ENCODE results near the gene RABGEF1. TPM values are rescaled to one million over a fixed set of nuclear protein-coding genes. Genes with fewer than 3 reads are reported as not detected.
"Not testable (repeated sequence)": the region's sequence is repeated elsewhere in the genome, so short reads cannot be mapped to it uniquely, and the experiment has no call there.

RABGEF1 gene
- total RNA-seq, 2 experiments from 2014 or later: 24.4 TPM

DNA sequence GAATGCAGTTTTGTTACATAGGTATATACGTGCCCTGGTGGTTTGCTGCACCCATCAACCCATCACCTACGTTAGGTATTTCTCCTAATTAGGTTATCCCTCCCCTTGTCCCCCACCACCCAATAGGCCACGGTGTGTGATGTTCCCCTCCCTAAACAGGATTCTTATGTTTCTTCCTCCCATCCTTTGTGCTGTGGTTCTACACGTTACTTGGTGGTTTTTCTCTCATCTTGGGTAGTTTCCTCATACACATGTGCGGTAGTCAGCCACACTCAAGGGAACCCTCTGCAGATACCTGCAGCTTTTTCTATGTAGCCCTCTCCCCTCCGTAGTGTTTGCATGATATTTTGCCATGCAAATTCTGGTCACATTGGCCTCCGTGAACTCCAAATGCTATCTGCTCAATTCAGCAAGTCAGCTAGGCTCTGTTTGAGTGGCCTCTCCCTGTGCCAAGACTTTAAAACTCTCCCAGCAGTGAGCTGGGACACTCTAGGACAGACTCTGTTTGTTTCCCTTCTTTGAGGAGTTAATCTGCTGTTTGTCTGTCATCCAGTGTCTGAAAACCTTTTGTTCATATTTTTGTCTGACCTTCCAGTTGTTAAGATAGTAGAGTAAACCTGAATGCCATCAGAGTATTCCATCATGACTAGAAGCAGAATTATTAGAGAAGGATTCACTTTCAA lies 41.0 kb downstream of the RABGEF1 start:
- POLR2A ChIA-PET: no interaction called here
- CTCF ChIA-PET: no interaction called here

DNA sequence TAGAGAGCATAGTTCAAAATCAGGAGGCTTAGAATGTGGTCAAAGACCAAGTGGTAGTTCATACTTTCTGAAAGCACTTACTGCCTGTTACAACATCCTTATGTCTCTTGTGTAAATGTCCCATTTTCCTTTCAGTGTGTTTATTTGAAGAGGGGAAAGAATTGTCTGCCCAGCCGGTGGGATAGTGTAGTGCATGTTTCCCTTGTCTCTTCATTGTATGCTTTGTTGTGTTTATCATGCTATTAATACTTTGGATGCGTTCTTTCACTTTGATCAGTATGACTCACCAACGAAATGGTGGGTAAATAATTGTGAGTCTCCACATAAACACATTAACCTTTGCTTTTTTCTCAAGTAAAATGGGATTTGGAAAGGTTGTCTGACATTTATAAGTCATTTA lies 42.3 kb downstream of the RABGEF1 start:
- POLR2A ChIA-PET, CTCF ChIA-PET: not testable (repeated sequence)

DNA sequence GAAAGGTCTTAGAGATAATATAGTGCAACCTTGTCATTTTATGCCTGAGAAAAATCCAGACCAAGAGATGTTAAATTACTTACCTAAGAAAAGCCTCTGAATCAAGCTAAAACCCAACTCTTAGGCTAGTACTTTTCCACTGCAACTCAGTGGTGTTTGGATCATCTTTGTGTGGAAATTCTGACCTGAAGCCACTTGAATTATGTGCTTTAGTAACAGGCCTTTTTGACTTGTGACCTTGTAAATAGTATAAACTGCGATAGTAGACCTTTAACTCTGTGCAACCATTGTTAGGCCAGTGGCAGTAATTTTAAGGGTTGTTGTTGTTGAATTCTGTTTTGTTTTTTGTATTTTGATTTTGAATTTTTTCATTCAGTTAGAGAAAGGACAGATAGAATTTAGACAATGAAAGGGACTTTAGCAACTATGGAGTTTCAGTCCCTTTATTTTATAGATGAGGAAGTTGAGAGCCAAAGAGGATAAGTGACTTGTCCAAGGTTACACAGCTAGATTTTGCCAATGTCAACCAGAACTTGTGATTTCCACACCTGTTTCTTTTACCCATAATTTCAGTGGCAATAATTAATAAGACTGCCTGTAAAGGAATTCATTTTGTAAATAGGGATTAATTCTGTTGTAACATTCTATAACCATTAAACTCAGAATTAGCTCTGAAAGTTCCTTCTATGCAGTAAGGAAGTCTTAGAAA lies 43.5 kb downstream of the RABGEF1 start:
- CTCF ChIA-PET, POLR2A ChIA-PET: not testable (repeated sequence)

DNA sequence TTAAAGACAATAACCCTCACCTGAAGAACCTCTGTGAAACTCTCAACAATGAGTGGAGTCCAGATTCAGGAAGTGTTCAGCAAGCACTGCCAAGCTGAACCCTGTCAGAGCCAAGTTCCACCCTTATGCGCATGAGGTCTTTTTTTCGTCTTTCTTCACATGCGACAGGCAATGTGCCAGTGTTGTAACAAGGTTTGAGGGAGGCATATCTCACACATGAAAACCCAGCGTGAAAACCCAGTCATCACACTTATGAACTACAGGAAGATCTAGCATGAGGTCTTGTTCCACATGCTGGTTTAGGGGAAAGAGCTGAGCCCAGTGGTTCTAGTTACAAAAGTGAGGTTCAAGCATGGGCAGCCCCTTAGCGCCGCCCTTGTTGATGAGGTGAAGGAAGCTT lies 49.7 kb downstream of the RABGEF1 start:
- ChIA-PET CTCF (no interaction called here), POLR2A (no interaction called here)

DNA sequence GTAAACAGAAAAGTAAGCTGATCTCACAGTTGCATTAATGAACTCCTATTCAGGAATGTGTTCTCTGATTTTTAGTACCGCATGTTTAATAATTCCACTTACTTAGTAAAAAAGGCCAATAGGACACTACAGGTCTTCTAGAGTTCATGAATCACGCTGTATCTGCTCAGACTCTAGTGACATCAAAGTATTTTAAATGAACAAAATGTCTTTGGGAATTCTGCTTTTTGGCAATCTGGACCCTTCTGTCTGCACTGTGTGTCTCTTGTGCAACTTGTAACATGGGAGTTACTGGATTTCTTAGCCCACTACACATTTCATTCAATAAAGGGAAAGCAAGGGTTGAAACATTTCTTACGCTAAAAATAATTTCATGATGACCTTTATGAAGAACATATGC lies 50.2 kb downstream of the RABGEF1 start:
- POLR2A ChIA-PET: no interaction called here

DNA sequence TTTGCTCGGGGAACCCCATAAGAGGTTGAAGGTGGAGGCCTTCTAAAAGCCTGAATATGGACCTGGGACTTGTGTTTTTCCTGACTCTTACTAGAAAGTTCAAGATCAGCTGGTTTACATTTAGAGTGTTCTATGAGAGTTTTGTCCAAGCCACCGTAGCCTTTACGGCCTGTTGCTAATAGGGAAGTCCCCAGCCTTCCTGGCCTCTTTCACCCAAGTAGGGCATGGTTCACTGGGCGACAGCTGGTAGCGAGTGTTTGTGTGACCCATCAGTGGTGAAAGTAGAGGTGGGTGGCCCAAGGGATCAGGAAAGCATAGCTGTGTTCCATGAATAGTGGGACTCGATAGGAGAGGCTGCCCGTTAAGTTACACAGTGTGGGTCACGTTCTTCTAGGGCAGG lies 60.1 kb downstream of the RABGEF1 start:
- ChIA-PET POLR2A (no interaction called here), CTCF (no interaction called here)

More for the DNA sequence above, 50.2 kb downstream of the RABGEF1 start:
- CTCF ChIA-PET: no interaction called here

DNA sequence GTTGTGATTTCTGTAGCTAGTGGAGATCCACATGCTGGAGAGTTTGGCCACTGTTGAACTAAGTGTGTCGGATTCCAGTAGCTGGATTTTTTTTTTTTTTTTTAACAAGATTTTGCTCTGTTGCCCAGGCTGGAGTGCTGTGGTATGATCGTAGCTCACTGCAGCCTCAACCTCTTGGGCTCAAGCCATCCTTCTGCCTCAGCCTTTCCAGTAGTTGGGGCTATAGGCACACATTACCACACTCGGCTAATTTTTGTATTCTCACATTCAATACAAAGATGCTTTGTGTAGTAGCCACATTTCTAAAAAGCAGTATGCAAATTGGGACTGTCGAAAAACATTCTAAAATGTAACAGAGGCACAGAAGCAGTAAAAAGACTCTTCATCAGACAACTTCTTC lies 63.5 kb downstream of the RABGEF1 start:
- ChIA-PET CTCF (interaction anchor here (0.7 kb wide), 1 partner anchor 96 kb away, joined by 3 read pairs; no protein-coding TSS in a partner anchor), POLR2A (interaction anchor here (0.6 kb wide), 1 partner anchor 145 kb away, joined by 3 read pairs; no protein-coding TSS in a partner anchor)

DNA sequence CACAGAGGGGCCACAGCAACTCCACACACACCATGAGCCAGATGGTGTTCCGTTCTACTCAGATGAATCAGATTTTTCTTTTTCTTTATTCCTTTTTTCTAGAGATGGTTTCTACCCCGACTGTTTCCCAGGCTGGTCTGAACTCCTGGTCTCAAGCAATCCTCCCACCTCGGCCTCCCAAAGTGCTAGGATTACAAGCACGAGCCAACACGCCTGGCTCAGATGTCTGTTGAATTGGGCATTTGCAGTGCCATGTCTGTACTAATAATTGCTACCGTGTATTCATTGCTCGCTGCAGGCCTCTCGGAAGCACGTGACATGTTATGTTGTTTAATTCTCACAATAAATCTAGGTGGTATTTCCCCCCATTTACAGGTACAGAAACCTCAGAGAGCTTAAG lies 67.2 kb downstream of the RABGEF1 start:
- ChIA-PET POLR2A (no interaction called here), CTCF (no interaction called here)

DNA sequence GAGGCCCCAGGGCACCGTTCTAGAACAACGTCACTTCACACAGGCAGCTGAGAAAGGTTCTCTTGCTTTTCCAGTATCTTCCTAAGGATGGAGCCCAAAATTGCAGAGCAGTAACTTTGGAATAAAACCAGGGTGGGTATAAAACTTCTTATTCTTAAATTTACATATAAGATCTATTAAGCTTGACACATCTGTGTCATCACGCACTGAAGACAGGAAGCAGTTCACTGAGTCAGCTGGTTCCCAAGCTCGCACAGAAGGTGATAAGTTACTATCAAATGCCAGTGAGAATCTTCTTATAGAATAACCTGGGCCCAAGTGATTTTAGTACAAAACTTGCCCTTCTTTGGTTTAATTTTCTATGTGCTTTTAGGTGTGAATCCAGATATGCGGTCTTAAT lies 70.2 kb downstream of the RABGEF1 start:
- CTCF ChIA-PET: no interaction called here
- POLR2A ChIA-PET: no interaction called here

DNA sequence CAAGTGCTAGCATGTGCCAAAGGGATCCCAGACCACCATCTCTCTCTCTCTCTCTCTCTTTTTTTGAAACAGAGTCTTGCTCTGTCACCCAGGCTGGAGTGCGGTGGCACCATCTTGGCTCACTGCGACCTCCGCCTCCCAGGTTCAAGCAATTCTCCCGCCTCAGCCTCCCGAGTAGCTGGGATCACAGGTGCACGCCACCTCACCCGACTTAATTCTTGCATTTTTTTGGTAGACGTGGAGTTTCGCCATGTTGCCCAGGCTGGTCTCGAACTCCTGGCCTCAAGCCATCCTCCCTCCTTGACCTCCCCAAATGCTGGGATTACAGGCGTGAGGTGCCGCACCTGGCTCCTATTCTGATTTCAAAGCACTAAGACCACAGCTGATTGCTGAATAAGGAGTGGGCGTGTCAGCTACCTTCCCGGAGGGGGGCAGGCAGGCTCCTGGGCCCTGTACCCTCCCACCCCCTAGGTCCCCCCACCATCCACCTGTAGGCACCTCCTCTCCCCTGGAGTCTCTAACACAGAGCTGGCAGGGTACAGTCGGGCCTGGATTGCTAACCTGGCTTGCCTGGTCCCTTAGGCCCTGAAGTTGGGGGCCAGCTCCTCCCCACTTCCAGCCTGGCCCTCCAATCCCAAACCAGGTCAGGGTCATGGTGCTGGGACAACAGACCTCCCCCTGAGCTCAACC lies 74.8 kb downstream of the RABGEF1 start:
- POLR2A ChIA-PET, CTCF ChIA-PET: not testable (repeated sequence)

DNA sequence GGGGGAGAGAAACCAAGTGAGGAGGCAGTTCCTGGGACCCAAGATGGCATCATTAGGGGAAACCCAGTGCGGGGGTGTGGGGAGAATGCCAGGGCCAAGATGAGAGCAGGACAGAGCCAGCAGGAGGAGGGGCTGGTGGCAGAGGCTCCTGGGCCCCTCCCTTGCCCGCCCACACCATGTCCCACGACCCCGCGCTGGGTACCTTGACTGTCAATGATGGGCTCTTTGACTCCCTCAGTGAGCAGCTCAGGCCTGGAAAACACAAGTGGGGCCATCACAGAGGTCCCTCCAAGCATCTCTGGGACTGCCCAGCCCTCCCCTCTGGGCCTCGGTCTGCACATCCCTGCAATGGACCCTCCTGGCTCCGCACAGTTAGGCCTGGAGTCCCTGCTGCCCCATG lies 75.4 kb downstream of the RABGEF1 start:
- CTCF ChIA-PET: no interaction called here
- POLR2A ChIA-PET: no interaction called here

DNA sequence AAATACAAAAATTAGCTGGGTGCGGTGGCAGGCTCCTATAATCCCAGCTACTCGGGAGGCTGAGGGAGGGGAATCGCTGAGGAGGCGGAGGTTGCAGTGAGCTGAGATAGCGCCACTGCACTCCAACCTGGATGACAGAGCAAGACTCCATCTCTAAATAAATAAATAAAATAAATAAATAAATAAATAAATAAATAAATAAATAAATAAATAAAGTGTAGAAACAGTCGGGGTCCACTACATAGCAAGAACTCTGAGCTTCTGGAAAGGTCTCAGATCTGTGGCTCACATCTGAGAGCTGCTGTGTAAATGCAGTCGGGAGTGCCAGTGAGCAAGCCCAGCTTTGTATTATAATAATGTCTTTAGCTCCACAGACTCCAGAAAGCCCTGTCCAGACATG lies 76.1 kb downstream of the RABGEF1 start:
- CTCF ChIA-PET: interaction anchor here (0.6 to 1.5 kb wide), 2 partner anchors 37 to 217 kb away, joined by 3 to 4 read pairs; no protein-coding TSS in a partner anchor
- POLR2A ChIA-PET: not testable (repeated sequence)

DNA sequence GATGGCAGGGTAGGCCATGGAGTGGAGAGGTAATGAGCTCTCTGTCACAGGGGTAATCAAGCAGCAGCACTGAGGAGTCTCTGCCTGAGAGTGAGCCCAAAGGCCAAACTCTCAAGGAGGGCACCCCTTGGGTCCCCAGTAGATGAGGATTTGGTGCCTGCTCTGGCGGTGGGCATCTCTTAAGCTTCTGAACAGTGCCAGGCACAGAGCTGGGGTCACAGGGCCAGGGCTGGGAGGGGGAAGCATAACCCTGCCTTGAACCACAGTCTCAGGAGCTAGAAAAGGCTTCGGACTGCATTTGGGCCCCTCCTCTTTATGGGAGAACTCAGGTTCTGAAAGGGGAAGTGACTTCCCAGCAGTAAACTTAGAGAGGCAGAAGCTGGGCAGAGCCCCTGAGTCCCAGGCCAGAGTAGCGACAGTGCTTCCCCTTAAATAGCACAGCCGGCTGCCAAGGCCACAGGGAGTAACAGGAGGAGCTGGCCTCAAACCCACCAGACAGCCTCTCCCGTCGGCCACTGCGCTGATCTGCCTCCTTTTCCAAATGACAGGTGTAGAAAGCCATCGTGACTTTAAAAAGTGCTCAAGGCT lies 76.8 kb downstream of the RABGEF1 start:
- CTCF ChIA-PET: interaction anchor here (0.6 to 1.5 kb wide), 2 partner anchors 38 to 218 kb away, joined by 3 to 4 read pairs; no protein-coding TSS in a partner anchor
- POLR2A ChIA-PET: not testable (repeated sequence)

DNA sequence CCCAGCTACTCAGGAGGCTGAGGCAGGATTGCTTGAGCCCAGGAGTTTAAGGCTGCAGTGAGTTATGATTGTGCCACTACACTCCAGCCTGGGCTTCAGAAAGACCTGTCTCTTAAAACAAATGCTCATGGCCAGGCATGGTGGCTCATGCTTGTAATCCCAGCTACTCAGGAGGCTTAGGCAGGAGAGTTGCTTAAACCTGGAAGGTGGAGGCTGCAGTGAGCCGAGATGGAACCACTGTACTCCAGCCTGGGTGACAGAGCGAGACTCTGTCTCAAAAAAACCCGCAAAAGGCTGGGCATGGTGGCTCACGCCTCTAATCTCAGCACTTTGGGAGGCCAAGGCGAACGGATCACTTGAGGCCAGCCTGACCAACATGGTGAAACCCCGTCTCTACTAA lies 77.4 kb downstream of the RABGEF1 start:
- POLR2A ChIA-PET: interaction anchor here (0.7 kb wide), 1 partner anchor 163 kb away, joined by 4 read pairs; no protein-coding TSS in a partner anchor
- CTCF ChIA-PET: not testable (repeated sequence)

DNA sequence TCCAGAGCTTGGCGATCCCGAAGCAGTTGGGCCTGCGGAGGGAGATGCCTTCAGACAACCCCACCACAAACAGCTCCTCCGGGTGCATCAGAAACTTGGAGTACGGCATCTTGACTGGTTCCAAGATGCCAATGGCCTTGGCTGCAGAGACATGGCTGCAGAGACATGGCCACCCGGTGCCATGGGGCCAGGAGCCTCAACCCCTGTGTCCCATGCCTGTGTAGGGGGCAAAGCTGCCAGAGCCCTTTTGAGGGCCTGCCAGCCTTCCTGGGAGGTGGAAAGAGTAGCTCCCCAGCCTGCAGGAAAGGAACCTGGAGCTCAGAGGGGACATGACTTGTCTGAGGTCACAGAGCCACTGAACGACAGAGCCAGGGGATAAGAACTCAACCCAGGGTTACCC lies 83.5 kb downstream of the RABGEF1 start:
- POLR2A ChIA-PET: no interaction called here
- CTCF ChIA-PET: interaction anchor here (1.6 kb wide), 1 partner anchor 12 kb away, joined by 3 read pairs; no protein-coding TSS in a partner anchor

DNA sequence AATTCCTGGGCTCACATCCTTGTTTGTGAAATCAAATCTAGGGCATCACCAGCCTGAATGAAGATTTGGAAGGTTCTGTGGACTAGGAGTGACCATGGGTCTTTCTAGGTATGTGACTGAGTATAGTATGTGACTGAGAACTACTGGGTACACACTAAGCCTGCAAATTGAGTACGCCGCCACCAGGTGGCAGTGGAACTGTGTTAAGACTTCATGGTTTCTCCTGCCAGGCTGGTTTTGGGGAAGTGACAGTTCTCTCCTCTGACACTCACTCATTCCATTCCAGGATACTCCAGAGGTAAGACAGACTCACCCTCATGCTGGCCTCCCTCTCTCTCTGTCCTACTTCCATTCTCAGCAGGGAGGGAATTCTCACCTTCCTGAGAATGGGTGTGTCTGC lies 85.0 kb downstream of the RABGEF1 start:
- POLR2A ChIA-PET: not testable (repeated sequence)
- CTCF ChIA-PET: interaction anchor here (0.8 kb wide), 1 partner anchor 19 kb away, joined by 3 read pairs; no protein-coding TSS in a partner anchor

DNA sequence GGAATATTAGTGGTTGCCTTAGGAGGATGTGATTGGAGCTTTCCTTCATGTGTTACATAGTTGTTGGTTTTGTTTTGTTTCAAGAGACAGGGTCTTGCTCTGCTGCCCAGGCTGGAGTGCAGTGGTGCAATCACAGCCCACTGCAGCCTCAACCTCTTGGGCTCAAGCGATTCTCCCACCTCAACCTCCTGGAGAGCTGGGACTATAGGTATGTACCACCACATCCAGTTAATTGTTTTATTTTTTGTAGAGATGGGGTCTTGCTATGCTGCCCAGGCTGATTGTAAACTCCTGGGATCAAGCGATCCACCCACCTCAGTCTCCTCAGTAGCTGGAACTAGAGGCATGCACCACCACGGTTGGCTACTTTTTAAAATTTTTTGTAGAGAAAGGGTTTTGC lies 86.1 kb downstream of the RABGEF1 start:
- ChIA-PET POLR2A (no interaction called here), CTCF (interaction anchor here (0.5 to 0.7 kb wide), 2 partner anchors 10 to 313 kb away, joined by 3 read pairs; no protein-coding TSS in a partner anchor)

DNA sequence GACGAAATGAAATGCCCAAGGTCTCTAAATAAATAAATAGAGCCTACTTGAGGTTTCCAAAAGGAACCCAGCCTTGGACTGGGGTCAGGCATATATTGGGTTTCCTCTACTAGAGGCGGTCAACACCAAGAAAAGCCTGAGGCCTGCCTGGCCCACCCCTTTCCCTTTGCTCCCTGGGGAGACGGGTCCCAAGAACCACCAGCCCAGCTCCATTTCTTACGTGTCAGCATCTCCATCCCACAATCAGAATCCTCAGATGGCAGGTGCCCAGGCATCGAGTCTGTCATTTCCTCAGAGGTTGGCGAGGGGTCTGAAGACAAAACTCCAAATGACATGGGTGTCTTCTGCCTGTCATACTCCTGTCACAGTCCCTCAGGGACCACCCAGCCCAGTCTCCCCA lies 90.4 kb downstream of the RABGEF1 start:
- CTCF ChIA-PET, POLR2A ChIA-PET: not testable (repeated sequence)

DNA sequence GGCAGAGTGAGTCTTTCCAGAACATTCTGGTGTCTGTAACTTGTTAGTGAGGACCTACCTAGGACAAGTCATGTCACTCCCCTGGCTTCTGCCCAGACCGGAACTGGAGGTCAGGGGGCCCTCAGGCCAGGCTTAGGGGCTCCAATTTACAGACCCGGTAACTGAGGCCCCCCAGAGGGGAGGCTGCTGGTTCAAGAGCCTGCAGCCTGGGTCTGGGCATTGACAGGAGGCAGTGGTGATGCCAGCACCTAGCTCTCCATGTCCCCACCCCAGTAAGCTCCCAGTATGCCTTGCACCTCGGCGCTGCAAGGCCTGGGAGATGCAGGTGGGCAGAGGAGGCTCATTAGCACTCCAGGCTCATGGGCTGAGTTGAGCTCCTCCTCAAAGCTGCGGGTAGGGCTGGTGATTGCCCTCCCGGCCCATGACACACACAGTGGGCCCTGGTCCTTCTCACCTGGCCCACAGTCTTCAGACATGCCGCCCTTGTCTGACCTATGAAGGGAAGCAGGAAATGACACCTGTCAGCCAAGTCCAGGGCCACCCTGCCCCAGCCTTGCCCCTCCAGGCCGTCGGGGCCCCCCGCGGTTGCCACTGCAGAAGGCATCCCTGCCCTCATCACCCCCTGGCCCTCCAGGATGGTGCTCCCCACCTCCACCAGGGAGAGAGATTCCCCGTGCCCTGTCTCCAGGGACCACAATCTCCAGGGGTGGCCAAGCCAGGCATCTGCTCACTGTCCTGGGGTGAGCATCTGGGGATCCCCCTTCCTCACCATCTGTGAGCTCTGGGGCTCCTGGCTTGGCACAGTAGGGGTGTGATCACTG lies 92.2 kb downstream of the RABGEF1 start:
- POLR2A ChIA-PET: no interaction called here
- CTCF ChIA-PET: interaction anchor here (0.6 kb wide), 1 partner anchor 301 kb away, joined by 5 read pairs; no protein-coding TSS in a partner anchor
